ENCODE measurements around the gene TIGAR. TPM values are rescaled to one million over a fixed set of nuclear protein-coding genes. Genes with fewer than 3 reads are reported as not detected.

TIGAR gene
- total and polyA plus RNA-seq, 4 donors: 0.56 to 3.3 (median 2.0) TPM

- H3K9ac ChIP-seq (ENCODE audit: low read depth in 1 of 2, low read length in 2 of 2): no peak overlapping the region
- DNase-seq (ENCODE audit: low spot score): no peak
- H3K36me3 ChIP-seq (ENCODE audit: control insufficient read depth in 4 of 4, insufficient read depth in 3 of 4, low read depth in 1 of 4, low read length in 3 of 4): no peaks in the 10 kb centered on the region
- H3K27ac ChIP-seq (ENCODE audit: low read depth in 1 of 2, low read length in 2 of 2): no peak overlapping the region
- TF ChIP-seq ZBTB33 (IDR thresholded peaks at IDR 0.05): no peak
- TF ChIP-seq FOXA2 (IDR thresholded peaks at IDR 0.05): no peak
- TF ChIP-seq RAD21 (IDR thresholded peaks at IDR 0.05): no peak
- no peak for TF ChIP-seq TAF1 (conservative IDR thresholded peaks at IDR 0.05)
- no peak for TF ChIP-seq FOXA1 (IDR thresholded peaks at IDR 0.05)
- no peak for TF ChIP-seq CTCF (IDR thresholded peaks at IDR 0.05; ENCODE audit: low read depth, low read length, missing input control)
- TF ChIP-seq NR2F2 (IDR thresholded peaks at IDR 0.05): no peak
- no peak for TF ChIP-seq SP1 (IDR thresholded peaks at IDR 0.05)
- TF ChIP-seq JUND (IDR thresholded peaks at IDR 0.05): no peak
- no peak for TF ChIP-seq HNF4G (IDR thresholded peaks at IDR 0.05)
- TF ChIP-seq ATF3 (IDR thresholded peaks at IDR 0.05): no peak
- no peak for TF ChIP-seq YY1 (IDR thresholded peaks at IDR 0.05)
- TF ChIP-seq GABPA (IDR thresholded peaks at IDR 0.05 in 1 of 2, conservative IDR thresholded peaks at IDR 0.05 in 1 of 2): no peak
- TF ChIP-seq MAX (IDR thresholded peaks at IDR 0.05): no peak
- TF ChIP-seq EGR1 (IDR thresholded peaks at IDR 0.05; ENCODE audit: low read depth in 2 of 2): no peak
- TF ChIP-seq HNF4A (conservative IDR thresholded peaks at IDR 0.05): no peak
- H3K4me3 ChIP-seq (ENCODE audit: low read depth in 1 of 3, low read length in 3 of 3): no peak overlapping the region
- H3K9me3 ChIP-seq (ENCODE audit: control insufficient read depth in 4 of 4, low read length in 3 of 4): no peaks in the 10 kb centered on the region
- WGBS: 82% methylated on average over 2 of the region's 2 CpGs
- H3K27me3 ChIP-seq (ENCODE audit: control insufficient read depth in 4 of 4, insufficient read depth in 4 of 4, low read length in 3 of 4): peaks cover 0 to 5% (median 2%) of the 10 kb centered on the region in 4 donors
- no peaks in the 10 kb centered on the region for H3K4me1 ChIP-seq (ENCODE audit: control insufficient read depth in 4 of 4, insufficient read depth in 4 of 4, low read length in 3 of 4)
Observed at GRCh38 chr12:4395818-4396217, 74.8 kb downstream of the TIGAR start.

- no peaks in the 10 kb centered on the region for H3K36me3 ChIP-seq (ENCODE audit: control insufficient read depth in 4 of 4, insufficient read depth in 3 of 4, low read depth in 1 of 4, low read length in 3 of 4)
- H3K9ac ChIP-seq (ENCODE audit: low read depth in 1 of 2, low read length in 2 of 2): no peak overlapping the region
- TF ChIP-seq CTCF (IDR thresholded peaks at IDR 0.05; ENCODE audit: low read depth, low read length, missing input control) (no peak), FOXA2 (IDR thresholded peaks at IDR 0.05) (no peak), ATF3 (IDR thresholded peaks at IDR 0.05) (no peak), REST (IDR thresholded peaks at IDR 0.05) (no peak), HNF4A (conservative IDR thresholded peaks at IDR 0.05) (no peak), MAX (IDR thresholded peaks at IDR 0.05) (no peak), JUND (IDR thresholded peaks at IDR 0.05) (no peak), ZBTB33 (IDR thresholded peaks at IDR 0.05) (no peak), NR2F2 (IDR thresholded peaks at IDR 0.05) (no peak), HNF4G (IDR thresholded peaks at IDR 0.05) (no peak), GABPA (IDR thresholded peaks at IDR 0.05 in 1 of 2, conservative IDR thresholded peaks at IDR 0.05 in 1 of 2) (no peak)
- no peak overlapping the region for H3K4me3 ChIP-seq (ENCODE audit: low read depth in 1 of 3, low read length in 3 of 3)
- no peaks in the 10 kb centered on the region for H3K27me3 ChIP-seq (ENCODE audit: control insufficient read depth in 4 of 4, insufficient read depth in 4 of 4, low read length in 3 of 4)
- DNase-seq (ENCODE audit: low spot score): no peak
- 73% methylated on average over 3 of the region's 3 CpGs for WGBS
- no peaks in the 10 kb centered on the region for H3K4me1 ChIP-seq (ENCODE audit: control insufficient read depth in 4 of 4, insufficient read depth in 4 of 4, low read length in 3 of 4)
- H3K9me3 ChIP-seq (ENCODE audit: control insufficient read depth in 4 of 4, low read length in 3 of 4): no peaks in the 10 kb centered on the region
- H3K27ac ChIP-seq (ENCODE audit: low read depth in 1 of 2, low read length in 2 of 2): no peak overlapping the region
Observed at GRCh38 chr12:4401117-4401516, 80.1 kb downstream of the TIGAR start.
